NCI-H187 (cell line): ENCODE results near the gene ZSWIM5.
A peak's percentile ranks its signal among the peaks of the same experiment; 100 is the strongest.
"Not testable (repeated sequence)": the region's sequence is repeated elsewhere in the genome, so short reads cannot be mapped to it uniquely, and the experiment has no call there.

Experiments
- DNase-seq, 2 experiments: peaks; one replicate each; lab custom pipeline; 2025; lab: John Stamatoyannopoulos, UW

Gene ZSWIM5

DNA sequence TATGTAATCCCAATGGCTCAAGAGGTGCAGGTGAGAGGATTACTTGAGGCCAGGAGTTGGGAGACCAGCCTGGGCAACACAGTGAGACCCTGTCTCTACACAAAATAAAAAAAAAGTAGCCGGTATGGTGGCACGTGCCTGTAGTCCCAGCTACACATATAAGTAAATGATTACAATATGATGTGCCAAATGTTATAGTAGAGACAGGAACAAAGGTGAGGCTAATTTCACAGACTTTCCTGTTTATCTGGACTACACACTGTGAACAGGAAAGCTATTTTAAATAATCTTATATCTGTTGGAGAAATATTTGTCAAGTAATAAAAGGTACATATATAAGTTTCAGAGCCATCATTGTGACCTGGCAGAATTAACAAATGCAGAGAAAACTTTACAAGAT is 116.7 kb downstream of the ZSWIM5 start:
- DNase-seq, result no peak

DNA sequence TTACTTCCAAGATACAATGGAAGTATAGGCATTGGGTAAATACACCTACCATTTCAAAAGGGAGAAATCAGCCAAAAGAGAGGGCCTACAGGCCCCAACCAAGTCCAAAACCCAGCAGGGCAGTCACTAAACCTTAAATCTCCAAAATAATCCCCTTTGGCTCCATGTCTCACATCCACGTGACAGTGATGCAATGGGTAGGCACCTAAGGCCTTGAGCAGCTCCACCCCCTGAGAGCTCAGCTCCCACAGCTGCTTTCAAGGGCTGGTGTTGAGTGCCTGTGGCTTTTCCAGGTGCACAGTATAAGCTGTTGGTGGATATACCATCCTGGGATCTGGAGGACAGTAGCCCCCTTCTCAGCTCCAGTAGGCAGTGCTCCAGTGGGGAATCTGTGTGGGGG is 121.8 kb downstream of the ZSWIM5 start:
- DNase-seq, result no peak

DNA sequence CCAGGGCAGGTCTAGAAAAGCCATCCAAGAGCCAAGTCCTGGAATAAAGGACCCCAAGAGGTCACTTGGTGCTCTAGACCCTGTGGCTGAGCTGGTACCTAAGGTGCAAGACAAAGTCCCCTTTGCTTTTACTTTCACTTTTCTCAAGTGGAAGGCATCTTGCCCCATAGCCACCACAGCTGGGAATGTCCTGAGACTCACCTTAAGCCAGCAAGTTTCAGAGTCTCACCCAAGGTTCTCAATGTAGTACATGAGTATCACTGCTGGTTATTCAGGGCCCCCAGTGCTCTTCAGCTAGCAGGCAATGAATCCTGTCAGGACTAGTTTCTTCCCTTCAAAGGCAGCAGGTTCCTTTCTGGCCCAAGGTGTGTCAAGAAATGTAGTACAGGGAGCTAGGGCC is 126.9 kb downstream of the ZSWIM5 start:
- DNase-seq, result no peak

DNA sequence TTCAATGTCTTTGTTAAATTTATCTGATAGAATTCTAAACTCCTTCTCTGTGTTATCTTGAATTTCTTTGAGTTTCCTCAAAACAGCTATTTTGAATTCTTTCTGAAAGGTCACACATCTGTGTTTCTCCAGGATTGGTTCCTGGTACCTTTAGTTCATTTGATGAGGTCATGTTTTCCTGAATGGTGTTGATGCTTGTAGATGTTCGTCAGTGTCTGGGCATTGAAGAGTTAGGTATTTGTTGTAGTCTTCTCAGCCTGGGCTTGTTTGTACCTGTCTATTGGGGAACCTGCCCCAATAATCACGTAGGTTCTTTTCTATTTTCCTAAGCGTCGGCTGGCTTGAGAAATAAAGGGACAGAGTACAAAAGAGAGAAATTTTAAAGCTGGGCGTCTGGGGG is 129.4 kb downstream of the ZSWIM5 start:
- DNase-seq, result not testable (repeated sequence)

DNA sequence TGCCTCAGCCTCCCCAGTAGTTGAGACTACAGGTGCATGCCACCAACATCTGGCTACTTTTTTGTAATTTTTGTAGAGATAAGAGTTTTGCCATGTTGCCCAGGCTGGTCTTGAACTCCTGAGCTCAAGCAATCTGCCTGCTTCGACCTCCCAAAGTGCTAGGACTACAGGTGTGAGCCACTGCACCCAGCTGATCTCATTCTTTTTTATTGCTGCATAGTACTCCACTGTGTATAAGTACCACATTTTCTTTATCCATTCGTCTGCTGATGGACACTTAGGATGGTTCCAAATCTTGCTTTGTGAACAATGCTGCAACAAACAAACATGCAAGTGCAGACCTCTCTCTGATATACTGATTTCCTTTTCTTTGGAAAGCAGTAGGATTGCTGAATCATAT is 134.8 kb downstream of the ZSWIM5 start:
- no peak for DNase-seq

GRCh38 chr1:45067806-45068205 is 138.6 kb downstream of the ZSWIM5 start:
- DNase-seq, result no peak

GRCh38 chr1:45065083-45065482 is 141.3 kb downstream of the ZSWIM5 start:
- DNase-seq, result no peak

GRCh38 chr1:45062463-45062862 is 143.9 kb downstream of the ZSWIM5 start:
- not testable (repeated sequence) for DNase-seq

DNA sequence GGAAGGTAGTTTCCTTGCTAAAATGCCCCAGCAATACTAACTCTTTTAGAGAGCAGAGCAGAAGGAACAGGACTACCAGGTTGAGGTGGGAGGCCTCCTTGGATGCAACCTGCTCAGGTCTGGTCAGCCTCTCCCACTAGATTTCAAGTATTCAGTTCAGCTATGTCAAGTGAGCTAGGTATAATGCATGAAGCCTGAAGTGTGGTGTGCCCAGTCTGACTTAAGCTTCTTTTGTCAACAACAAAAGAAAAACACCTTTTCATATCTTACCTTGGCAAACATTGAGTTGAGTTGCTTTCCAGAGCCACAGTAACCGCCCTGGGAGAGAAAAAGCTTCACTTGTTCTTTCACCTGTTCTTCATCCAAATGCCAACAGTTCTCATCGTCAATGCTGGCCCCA is 146.6 kb downstream of the ZSWIM5 start:
- DNase-seq, result no peak

GRCh38 chr1:45057542-45057941 is 148.9 kb downstream of the ZSWIM5 start:
- DNase-seq, result no peak

- DNase-seq, result no peak
Observed at GRCh38 chr1:45051005-45051772, 155.2 kb downstream of the ZSWIM5 start.

GRCh38 chr1:45047032-45047431 is 159.4 kb downstream of the ZSWIM5 start:
- no peak for DNase-seq

DNA sequence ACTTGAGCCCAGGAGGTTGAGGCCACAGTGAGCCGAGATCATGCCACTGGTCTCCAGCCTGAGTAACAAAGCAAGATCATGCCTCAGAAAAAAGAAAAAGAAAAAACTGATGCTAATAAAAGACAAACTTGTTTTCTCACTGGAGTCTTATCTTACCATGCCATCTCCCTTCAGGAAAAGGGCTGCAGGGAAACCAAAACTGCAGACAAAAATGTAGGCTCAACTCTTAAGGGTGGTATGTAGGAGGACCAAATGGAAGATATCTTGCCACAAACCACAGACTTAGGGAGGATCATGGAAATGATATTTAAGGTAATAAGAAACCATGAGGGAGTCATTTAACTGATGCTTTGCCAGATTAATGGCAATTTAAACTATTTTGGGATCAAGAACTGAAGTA is 161.5 kb downstream of the ZSWIM5 start:
- no peak for DNase-seq

- DNase-seq, result no peak
Observed at GRCh38 chr1:45043094-45043493, 163.3 kb downstream of the ZSWIM5 start.

GRCh38 chr1:45040297-45040696 is 166.1 kb downstream of the ZSWIM5 start:
- no peak for DNase-seq

DNA sequence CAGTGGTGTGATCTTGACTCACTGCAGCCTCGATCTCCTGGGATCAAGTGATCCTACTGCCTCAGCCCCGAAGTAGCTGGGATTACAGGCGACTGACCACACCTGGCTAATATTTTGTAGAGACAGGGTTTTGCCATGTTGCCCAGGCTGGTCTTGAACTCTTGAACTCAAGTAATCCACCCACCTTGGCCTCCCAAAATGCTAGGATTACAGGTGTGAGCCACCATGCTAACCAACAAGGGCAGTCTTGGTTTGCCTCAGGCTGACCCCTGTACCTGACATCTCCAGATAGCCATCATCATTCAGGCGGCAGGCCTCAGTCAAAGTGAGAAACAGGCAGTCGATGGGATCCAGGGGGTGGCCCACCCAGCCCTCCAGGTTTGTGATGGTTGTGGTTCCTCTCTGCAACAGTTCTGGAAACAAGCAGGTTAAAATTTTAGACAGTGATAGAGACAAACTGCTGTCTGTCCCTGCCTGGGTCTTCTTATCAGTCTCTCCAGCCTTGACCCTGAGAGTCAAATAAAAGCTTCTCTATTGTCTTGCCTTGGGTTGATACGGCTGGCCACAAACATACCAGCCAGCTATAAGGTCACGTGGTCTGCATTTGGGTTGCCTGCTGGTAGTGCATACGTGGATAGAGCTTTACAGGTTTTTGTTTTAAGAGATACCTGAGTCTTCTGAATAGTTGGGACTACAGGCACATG is 167.6 kb downstream of the ZSWIM5 start:
- no peak for DNase-seq

- no peak for DNase-seq
Observed at GRCh38 chr1:45038240-45038639, 168.2 kb downstream of the ZSWIM5 start.

DNA sequence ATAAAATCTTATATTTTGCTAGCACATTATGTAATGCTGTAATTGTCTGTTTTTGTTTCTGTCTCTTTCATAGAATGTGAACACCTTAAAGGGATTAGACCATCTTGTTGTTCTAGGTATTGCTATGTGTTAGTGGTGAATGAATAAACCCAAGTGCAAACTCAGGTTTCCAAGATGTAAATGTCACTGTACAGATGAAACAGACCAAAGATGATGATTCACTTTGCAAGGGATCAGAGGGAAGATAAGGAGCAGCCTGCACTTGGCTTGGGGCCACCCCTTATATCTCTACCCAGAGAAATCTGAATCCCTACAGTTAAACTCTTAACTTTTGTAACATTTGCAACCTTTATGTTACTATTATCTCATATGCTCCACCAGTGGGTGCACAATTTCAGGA is 168.9 kb downstream of the ZSWIM5 start:
- DNase-seq, result no peak

- DNase-seq, result peak in 1 of 2 experiments; percentile 12
Observed at GRCh38 chr1:45035631-45036301, 170.6 kb downstream of the ZSWIM5 start.

DNA sequence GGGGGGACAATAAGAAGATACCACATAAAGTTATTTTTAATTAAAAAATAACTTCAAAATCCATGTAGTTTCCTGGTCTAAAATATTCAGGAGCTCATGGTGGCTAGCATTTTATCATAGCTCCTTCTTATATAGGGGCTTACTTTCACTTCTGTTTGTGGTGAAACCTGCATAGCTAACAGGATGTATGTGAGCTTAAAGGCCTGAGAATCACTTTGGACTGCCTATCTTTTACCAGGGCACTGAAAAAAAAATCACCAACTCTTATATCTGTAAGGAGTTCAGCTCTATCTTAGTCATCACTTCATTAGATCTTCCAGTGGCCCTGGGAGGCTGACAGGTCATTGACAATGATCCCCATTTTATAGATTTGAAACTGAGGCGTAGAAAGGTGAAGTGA is 173.0 kb downstream of the ZSWIM5 start:
- no peak for DNase-seq

GRCh38 chr1:45032837-45033236 is 173.6 kb downstream of the ZSWIM5 start:
- no peak for DNase-seq

GRCh38 chr1:45026446-45026845 is 180.0 kb downstream of the ZSWIM5 start:
- DNase-seq, result no peak

DNA sequence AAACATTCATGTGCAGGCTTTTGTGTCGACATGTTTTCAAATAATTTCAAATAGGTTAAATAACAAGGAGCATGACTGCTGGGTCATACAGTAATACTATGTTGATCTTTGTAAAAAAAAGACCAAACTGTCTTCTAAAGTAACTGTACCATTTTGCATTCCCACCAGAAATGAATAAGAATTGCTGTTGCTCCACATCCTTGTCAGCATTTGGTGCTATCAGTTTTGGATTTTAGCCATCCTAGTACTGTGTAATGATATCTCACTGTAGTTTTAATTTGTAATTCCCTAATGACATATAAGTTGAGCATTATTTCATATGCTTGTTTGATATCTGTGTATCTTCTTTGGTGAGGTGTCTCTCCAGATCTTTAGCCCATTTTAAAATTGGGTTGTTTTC is 182.7 kb downstream of the ZSWIM5 start:
- no peak for DNase-seq
